Measurements from ENCODE around the gene TP73.

DNA sequence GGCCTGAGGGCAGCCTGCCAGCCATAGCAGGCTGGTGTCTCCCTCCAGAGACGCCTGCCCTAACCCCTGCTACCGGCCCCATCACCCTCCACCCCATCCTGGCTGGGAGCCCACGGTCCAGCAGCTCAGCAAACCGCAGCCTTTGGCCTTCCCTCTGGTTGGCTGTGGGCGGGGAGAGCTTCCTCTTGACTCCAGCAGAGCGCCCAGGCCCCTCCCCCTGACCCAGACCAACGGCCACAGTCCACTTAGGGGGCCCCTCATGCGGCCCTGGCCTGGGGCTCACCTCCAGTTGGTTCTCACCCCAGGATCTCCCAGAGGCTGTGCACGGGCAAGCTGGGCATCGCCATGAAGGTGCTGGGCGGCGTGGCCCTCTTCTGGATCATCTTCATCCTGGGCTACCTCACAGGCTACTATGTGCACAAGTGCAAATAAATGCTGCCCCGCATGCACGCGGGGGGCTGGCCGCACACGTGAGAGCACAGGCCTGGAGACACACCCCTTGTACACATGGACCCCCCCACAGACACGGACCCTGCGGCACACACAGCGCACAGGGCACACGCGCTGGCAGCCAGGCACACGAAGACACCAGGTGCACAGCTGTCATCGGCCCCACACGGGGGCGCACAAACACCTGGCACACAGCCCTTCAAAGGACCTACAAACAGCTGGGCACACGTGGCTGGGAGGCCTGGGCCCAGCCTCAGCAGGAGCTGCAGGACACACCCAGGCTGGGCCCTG lies 123.3 kb downstream of the TP73 start:
- TF ChIP-seq, protein P1, sequence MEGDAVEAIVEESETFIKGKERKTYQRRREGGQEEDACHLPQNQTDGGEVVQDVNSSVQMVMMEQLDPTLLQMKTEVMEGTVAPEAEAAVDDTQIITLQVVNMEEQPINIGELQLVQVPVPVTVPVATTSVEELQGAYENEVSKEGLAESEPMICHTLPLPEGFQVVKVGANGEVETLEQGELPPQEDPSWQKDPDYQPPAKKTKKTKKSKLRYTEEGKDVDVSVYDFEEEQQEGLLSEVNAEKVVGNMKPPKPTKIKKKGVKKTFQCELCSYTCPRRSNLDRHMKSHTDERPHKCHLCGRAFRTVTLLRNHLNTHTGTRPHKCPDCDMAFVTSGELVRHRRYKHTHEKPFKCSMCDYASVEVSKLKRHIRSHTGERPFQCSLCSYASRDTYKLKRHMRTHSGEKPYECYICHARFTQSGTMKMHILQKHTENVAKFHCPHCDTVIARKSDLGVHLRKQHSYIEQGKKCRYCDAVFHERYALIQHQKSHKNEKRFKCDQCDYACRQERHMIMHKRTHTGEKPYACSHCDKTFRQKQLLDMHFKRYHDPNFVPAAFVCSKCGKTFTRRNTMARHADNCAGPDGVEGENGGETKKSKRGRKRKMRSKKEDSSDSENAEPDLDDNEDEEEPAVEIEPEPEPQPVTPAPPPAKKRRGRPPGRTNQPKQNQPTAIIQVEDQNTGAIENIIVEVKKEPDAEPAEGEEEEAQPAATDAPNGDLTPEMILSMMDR (IDR thresholded peaks at IDR 0.05): peak in 2 of 12 donors; percentile 10 to 18
- no peak for TF ChIP-seq POLR2A (IDR thresholded peaks at IDR 0.05)

Data from heart left ventricle (tissue), 13 donors.